ENCODE measurements around the gene SH2D4B.
"Not testable (repeated sequence)": the region's sequence is repeated elsewhere in the genome, so short reads cannot be mapped to it uniquely, and the experiment has no call there.

Gene SH2D4B

GRCh38 chr10:80540618-80540980 is 2.9 kb downstream of the SH2D4B start:
- DNase-seq (ENCODE audit: low spot score), result no peak
- H3K27ac ChIP-seq, result no peak overlapping the region
- TF ChIP-seq, protein P1, sequence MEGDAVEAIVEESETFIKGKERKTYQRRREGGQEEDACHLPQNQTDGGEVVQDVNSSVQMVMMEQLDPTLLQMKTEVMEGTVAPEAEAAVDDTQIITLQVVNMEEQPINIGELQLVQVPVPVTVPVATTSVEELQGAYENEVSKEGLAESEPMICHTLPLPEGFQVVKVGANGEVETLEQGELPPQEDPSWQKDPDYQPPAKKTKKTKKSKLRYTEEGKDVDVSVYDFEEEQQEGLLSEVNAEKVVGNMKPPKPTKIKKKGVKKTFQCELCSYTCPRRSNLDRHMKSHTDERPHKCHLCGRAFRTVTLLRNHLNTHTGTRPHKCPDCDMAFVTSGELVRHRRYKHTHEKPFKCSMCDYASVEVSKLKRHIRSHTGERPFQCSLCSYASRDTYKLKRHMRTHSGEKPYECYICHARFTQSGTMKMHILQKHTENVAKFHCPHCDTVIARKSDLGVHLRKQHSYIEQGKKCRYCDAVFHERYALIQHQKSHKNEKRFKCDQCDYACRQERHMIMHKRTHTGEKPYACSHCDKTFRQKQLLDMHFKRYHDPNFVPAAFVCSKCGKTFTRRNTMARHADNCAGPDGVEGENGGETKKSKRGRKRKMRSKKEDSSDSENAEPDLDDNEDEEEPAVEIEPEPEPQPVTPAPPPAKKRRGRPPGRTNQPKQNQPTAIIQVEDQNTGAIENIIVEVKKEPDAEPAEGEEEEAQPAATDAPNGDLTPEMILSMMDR (IDR thresholded peaks at IDR 0.05), result no peak
- H3K4me3 ChIP-seq, result no peak overlapping the region

DNA sequence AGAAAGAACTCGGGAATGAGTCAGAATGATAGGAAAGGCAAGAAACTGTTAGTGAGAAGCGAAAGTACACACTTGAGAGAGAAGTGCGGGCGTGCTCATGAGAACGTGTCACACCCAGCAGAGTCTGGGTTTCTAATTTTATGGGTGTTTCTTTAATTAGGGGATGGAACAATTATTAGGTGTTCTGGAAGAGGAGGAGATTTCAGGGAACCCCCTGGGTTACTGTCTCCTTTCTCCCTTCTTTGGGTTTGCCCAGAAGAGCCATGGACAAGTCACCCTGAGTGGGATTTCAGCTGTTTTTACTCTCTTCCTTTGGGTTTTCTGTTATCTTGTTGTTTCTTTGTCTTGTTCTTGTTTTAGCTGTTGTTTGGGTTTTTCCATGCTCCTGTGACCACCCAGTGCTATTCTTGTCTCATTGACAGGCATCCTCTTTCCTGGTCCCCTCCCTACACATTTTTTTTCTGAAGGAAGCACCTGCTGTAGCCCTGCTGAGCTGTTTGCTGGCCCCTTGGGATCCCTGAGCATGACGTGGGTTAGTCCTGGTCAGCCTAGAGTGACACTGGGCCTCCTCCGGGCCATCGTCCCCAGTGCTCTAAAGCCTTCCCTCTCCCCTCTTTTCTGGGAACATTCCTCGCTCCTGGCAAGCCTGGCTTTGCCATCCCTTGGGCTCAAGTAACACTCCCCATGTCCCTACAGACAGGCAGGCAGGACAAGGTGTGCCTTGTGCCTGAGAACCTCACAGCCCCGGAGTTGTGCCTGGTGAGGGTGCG is 3.5 kb downstream of the SH2D4B start:
- DNase-seq (ENCODE audit: low spot score), result no peak
- no peak overlapping the region for H3K27ac ChIP-seq
- no peak overlapping the region for H3K4me3 ChIP-seq
- TF ChIP-seq, protein P1 (IDR thresholded peaks at IDR 0.05), result no peak

- TF ChIP-seq, protein P1 (IDR thresholded peaks at IDR 0.05), result no peak
- Histone ChIP-seq H3K4me3 (no peak overlapping the region), H3K27ac (no peak overlapping the region)
- DNase-seq (ENCODE audit: low spot score), result no peak
These were observed 4.4 kb downstream of the SH2D4B start for GRCh38 chr10:80542053-80542452.

DNA sequence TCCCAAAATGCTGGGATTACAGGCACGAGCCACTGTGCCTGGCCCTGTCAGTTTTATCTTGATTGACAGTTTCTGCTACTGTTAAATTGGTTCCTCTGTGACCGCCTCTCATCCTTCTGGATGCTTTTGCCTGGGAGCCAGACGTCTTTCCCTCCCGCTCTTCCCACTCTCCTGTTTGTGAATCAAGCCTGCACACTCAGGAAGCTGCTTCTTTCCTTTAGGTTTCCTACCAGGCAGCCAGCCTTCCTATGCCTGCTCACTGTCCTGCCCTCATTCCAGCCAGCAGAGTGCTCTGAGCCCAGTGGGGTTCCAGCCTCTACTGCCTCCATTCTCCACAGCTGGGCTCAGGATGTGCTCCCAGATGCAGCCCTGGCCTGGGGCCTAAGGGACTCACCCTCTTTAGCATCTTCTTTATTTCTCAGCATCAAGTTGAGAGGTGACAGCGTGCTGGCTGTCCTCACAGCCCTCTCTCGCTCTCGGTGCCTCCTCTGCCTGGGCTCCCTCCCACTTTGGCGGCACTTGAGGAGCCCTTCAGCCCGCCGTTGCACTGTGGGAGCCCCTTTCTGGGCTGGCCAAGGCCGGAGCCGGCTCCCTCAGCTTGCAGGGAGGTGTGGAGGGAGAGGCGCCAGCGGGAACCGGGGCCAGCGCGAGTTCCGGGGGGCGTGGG is 5.1 kb downstream of the SH2D4B start:
- H3K27ac ChIP-seq, result no peak overlapping the region
- DNase-seq (ENCODE audit: low spot score), result no peak
- TF ChIP-seq, protein P1 (IDR thresholded peaks at IDR 0.05), result no peak
- no peak overlapping the region for H3K4me3 ChIP-seq

DNA sequence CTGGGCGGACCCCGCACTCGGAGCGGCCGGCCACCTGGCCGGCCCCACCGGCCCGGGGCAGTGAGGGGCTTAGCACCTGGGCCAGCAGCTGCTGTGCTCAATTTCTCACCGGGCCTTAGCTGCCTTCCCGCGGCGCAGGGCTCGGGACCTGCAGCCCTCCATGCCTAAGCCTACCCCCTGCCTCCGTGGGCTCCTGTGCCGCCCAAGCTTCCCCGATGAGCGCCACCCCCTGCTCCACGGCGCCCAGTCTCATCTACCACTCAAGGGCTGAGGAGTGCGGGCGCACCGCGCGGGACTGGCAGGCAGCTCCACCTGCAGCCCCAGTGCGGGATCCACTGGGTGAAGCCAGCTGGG is 5.6 kb downstream of the SH2D4B start:
- H3K4me3 ChIP-seq; H3K27ac ChIP-seq; DNase-seq (ENCODE audit: low spot score): not testable (repeated sequence)

DNA sequence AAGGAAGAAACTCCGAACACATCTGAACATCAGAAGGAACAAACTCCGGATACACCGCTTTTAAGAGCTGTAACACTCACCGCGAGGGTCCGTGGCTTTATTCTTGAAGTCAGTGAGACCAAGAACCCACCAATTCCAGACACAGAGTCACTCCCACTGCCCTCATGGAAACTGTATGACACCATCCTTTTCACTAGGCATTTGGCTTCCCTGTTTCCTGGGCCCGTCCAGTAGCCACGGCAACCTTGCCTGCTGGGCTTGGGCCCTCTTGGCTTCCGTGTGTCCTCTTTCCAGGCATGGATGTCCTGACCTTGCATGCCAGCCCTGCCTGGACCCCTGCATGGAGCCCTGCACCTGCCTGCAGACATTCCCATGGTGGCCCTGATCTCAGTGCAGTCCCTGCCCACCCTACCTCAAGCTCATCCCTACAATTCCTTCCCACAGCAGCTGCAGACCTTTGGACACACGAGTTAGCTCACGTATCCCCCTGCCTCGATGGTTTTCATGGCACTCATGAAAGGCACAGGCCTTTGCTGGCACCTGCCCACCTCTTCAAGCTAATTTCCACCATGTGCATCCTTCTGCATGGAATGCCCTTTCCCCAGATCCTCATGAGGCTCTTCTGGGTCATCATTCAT is 6.7 kb downstream of the SH2D4B start:
- TF ChIP-seq, protein P1 (IDR thresholded peaks at IDR 0.05), result no peak
- no peak overlapping the region for H3K27ac ChIP-seq
- no peak for DNase-seq (ENCODE audit: low spot score)
- no peak overlapping the region for H3K4me3 ChIP-seq

- H3K27ac ChIP-seq, result no peak overlapping the region
- no peak for DNase-seq (ENCODE audit: low spot score)
- TF ChIP-seq, protein P1 (IDR thresholded peaks at IDR 0.05), result no peak
- H3K4me3 ChIP-seq, result no peak overlapping the region
These were observed 7.7 kb downstream of the SH2D4B start for GRCh38 chr10:80545258-80545881.

Data from coronary artery (tissue), 2 donors.